Suppressor macrophage treated with lipopolysaccharide for 1 hour (primary cell): ENCODE results near the gene CMC4.

Experiments
- DNase-seq, 3 donors: peaks; one replicate each; pipeline ENCODE4 v3.0.0-alpha.2; 2020 to 2022

The CMC4 gene

GRCh38 chrX:155053656-155054055 lies 17.3 kb downstream of the CMC4 start:
- DNase-seq, result no peak

GRCh38 chrX:155052738-155053498 lies 18.0 kb downstream of the CMC4 start:
- peak in 1 of 3 donors; percentile 27 for DNase-seq

GRCh38 chrX:155048977-155049619 lies 21.8 kb downstream of the CMC4 start:
- peak; percentile 54 to 68 (median 56) for DNase-seq

- DNase-seq, result no peak
Measured at GRCh38 chrX:155046811-155047528, 24.0 kb downstream of the CMC4 start.

GRCh38 chrX:155046129-155046810 lies 24.7 kb downstream of the CMC4 start:
- no peak for DNase-seq

GRCh38 chrX:155035688-155036087 lies 35.2 kb downstream of the CMC4 start:
- DNase-seq, result no peak

GRCh38 chrX:155031657-155032056 lies 39.3 kb downstream of the CMC4 start:
- no peak for DNase-seq

- DNase-seq, result peak; percentile 33 to 59 (median 48)
Measured at GRCh38 chrX:155028877-155029291, 42.1 kb downstream of the CMC4 start.

- DNase-seq, result no peak
Measured at GRCh38 chrX:155028129-155028528, 42.8 kb downstream of the CMC4 start.

- peak; percentile 61 to 77 (median 69) for DNase-seq
Measured at GRCh38 chrX:155027509-155028066, 43.3 kb downstream of the CMC4 start.

- peak; percentile 93 to 94 (median 93) for DNase-seq
Measured at GRCh38 chrX:155026727-155027508, 44.0 kb downstream of the CMC4 start, which contains the start of gene FUNDC2. Gene FUNDC2, plus strand, starts transcription at chrX:155026844. Its CDS starts 95 bp downstream, at chrX:155026939.

- DNase-seq, result no peak
Measured at GRCh38 chrX:155026420-155026726, 44.6 kb downstream of the CMC4 start.

GRCh38 chrX:155023907-155024833 lies 46.8 kb downstream of the CMC4 start:
- DNase-seq, result no peak

GRCh38 chrX:155022585-155022984 lies 48.4 kb downstream of the CMC4 start, which contains the start of gene F8:
Gene F8, minus strand, starts transcription at chrX:155022723. Its CDS starts 171 bp downstream, at chrX:155022552.
- peak; percentile 28 to 36 (median 29) for DNase-seq

GRCh38 chrX:155020591-155020990 lies 50.3 kb downstream of the CMC4 start:
- DNase-seq, result no peak
